HepG2 (cell line): ENCODE data around the gene N4BP2. TPM values are rescaled to one million over a fixed set of nuclear protein-coding genes. Genes with fewer than 3 reads are reported as not detected.

Source experiments
- ATM ChIP-seq: fragments of 450-650 bp; IDR thresholded peaks from 2 replicates; pipeline ENCODE4 v1.7.1; 2017; ENCODE audit warnings: mild to moderate bottlenecking, borderline replicate concordance
- DPF2 ChIP-seq: sonication (generic); formaldehyde crosslinking; IDR thresholded peaks from 2 replicates; pipeline ENCODE4 v1.4.0; 2020; ENCODE audit warnings: mild to moderate bottlenecking, low read depth, missing genetic modification reagents, borderline replicate concordance
- ERF ChIP-seq: IDR thresholded peaks from 2 replicates; pipeline ENCODE4 v1.6.1; 2018; ENCODE audit warnings: missing biosample characterization, missing genetic modification reagents
- FOXP1 ChIP-seq, 2 experiments: fragments of 450-650 bp in 1 of 2; IDR thresholded peaks; 2 replicates each; pipeline ENCODE4 v1.6.1; 2017 to 2018; ENCODE audit warnings: antibody characterized with exemption in 1 of 2
- HHEX ChIP-seq: IDR thresholded peaks from 2 replicates; pipeline ENCODE4 v1.6.1; 2016; ENCODE audit warnings: control low read depth
- HOXA3 ChIP-seq: sonication (generic); formaldehyde crosslinking; IDR thresholded peaks from 2 replicates; pipeline ENCODE4 v1.5.0; 2020; ENCODE audit warnings: missing genetic modification reagents
- MZF1 ChIP-seq: sonication (generic); formaldehyde crosslinking; IDR thresholded peaks from 2 replicates; pipeline ENCODE4 v1.8.1; 2023; ENCODE audit warnings: mild to moderate bottlenecking, missing genetic modification reagents, borderline replicate concordance
- NFATC3 ChIP-seq: sonication (generic); formaldehyde crosslinking; IDR thresholded peaks from 2 replicates; pipeline ENCODE4 v1.5.1; 2020; ENCODE audit warnings: mild to moderate bottlenecking, missing genetic modification reagents
- REPIN1 ChIP-seq: sonication (generic); formaldehyde crosslinking; IDR thresholded peaks from 2 replicates; pipeline ENCODE4 v1.8.0; 2022; ENCODE audit warnings: missing genetic modification reagents, low read depth, mild to moderate bottlenecking, borderline replicate concordance
- ZNF441 ChIP-seq: sonication (generic); formaldehyde crosslinking; IDR thresholded peaks from 2 replicates; pipeline ENCODE4 v1.7.0; 2021; ENCODE audit warnings: missing genetic modification reagents, borderline replicate concordance
- polyA plus RNA-seq, 8 experiments: library from polyadenylated mRNA; depleted of rRNA in 3 of 8; stranded (reverse) in 7 of 8; unstranded in 1 of 8; fragments of >200 nt; fragmentation: Illumina TruSeq in 4 of 8; extraction: Trizol in 4 of 8; gene quantifications; 2 replicates each; pipeline versions ENCODE4 v1.2.1 to v1.2.3, GENCODE V29; 2011 to 2016; ENCODE audit warnings: low read depth in 4 of 8, missing spikeins in 1 of 8, mixed read lengths in 1 of 8; ENCODE audit not compliant: insufficient read depth in 1 of 8
- total RNA-seq, 5 experiments: library from RNA; depleted of rRNA; stranded (reverse); fragments of >200 nt; fragmentation: Illumina TruSeq; extraction: Trizol; gene quantifications; 2 replicates each; pipeline ENCODE4 v1.2.3, GENCODE V29; 2016; ENCODE audit warnings: low read depth in 1 of 5
- TF ChIP-seq, protein P1 (sequence below): sonication (generic); formaldehyde crosslinking; IDR thresholded peaks from 2 replicates; pipeline ENCODE4 v1.8.0; 2022; ENCODE audit warnings: mild to moderate bottlenecking, missing genetic modification reagents
- TF ChIP-seq, protein P2 (sequence below): sonication (generic); IDR thresholded peaks from 2 replicates; pipeline ENCODE4 v1.6.1; 2016; ENCODE audit warnings: low read depth, borderline replicate concordance
- TF ChIP-seq, protein P3 (sequence below): IDR thresholded peaks from 2 replicates; pipeline ENCODE4 v1.6.1; 2012; ENCODE audit warnings: inconsistent platforms
- TF ChIP-seq, protein P4 (sequence below): sonication (generic); formaldehyde crosslinking; IDR thresholded peaks from 2 replicates; pipeline ENCODE4 v1.4.0; 2020; ENCODE audit warnings: missing genetic modification reagents
- TF ChIP-seq, protein P5 (sequence below): sonication (generic); formaldehyde crosslinking; IDR thresholded peaks from 2 replicates; pipeline ENCODE4 v1.4.0; 2020; ENCODE audit warnings: missing genetic modification reagents
- TF ChIP-seq, protein P6 (sequence below): sonication (generic); formaldehyde crosslinking; conservative IDR thresholded peaks from 2 replicates; pipeline ENCODE4 v1.4.0; 2020; ENCODE audit warnings: mild to moderate bottlenecking, missing genetic modification reagents, moderate library complexity

The N4BP2 gene
- total and polyA plus RNA-seq, 2 of the 13 experiments (the other 11 are each of a cell fraction or from before 2014, with no cell fraction given) = 5.6 to 12.9 TPM

DNA sequence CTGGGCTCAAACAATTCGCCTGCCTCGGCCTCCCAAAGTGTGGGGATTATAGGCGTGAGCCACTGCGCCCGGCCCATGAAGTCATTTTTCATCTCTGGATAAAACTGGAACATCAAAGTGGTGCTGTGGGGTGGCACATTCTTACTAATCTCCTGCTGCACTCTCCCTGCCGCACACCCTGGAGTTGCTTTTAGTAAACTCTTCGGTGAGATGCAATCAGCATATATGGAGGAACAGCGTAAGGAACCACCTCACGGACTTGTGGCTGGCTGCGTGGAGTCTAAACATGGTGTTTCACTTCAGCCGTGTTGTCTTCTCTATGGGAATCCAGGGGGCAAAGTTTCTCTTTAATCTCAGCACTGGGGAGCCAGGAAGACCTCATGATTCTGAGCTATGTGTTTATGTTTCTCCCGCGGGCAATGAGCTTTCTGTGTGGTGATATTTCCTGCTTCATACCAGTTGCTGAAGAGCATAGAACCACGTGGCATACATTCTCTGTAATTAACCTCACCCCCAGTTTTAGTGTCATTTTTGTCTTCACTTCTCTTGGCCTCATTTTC is 138.0 kb downstream of the N4BP2 start (continued):
- TF ChIP-seq NFATC3 (CRISPR knock-in tag) = no peak
- TF ChIP-seq, protein P1, sequence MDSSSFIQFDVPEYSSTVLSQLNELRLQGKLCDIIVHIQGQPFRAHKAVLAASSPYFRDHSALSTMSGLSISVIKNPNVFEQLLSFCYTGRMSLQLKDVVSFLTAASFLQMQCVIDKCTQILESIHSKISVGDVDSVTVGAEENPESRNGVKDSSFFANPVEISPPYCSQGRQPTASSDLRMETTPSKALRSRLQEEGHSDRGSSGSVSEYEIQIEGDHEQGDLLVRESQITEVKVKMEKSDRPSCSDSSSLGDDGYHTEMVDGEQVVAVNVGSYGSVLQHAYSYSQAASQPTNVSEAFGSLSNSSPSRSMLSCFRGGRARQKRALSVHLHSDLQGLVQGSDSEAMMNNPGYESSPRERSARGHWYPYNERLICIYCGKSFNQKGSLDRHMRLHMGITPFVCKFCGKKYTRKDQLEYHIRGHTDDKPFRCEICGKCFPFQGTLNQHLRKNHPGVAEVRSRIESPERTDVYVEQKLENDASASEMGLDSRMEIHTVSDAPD (CRISPR knock-in tag) = no peak
- TF ChIP-seq HOXA3 (CRISPR knock-in tag) = peak; percentile 39; the same call in 1 of the 2 replicates
- TF ChIP-seq, protein P2, sequence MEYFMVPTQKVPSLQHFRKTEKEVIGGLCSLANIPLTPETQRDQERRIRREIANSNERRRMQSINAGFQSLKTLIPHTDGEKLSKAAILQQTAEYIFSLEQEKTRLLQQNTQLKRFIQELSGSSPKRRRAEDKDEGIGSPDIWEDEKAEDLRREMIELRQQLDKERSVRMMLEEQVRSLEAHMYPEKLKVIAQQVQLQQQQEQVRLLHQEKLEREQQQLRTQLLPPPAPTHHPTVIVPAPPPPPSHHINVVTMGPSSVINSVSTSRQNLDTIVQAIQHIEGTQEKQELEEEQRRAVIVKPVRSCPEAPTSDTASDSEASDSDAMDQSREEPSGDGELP = no peak
- no peak for TF ChIP-seq ATM
- TF ChIP-seq, protein P3, sequence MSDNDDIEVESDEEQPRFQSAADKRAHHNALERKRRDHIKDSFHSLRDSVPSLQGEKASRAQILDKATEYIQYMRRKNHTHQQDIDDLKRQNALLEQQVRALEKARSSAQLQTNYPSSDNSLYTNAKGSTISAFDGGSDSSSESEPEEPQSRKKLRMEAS = peak; percentile 70; the same call in 1 of the 2 replicates
- TF ChIP-seq, protein P4, sequence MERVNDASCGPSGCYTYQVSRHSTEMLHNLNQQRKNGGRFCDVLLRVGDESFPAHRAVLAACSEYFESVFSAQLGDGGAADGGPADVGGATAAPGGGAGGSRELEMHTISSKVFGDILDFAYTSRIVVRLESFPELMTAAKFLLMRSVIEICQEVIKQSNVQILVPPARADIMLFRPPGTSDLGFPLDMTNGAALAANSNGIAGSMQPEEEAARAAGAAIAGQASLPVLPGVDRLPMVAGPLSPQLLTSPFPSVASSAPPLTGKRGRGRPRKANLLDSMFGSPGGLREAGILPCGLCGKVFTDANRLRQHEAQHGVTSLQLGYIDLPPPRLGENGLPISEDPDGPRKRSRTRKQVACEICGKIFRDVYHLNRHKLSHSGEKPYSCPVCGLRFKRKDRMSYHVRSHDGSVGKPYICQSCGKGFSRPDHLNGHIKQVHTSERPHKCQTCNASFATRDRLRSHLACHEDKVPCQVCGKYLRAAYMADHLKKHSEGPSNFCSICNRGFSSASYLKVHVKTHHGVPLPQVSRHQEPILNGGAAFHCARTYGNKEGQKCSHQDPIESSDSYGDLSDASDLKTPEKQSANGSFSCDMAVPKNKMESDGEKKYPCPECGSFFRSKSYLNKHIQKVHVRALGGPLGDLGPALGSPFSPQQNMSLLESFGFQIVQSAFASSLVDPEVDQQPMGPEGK = no peak
- TF ChIP-seq HHEX (CRISPR knock-in tag) = no peak
- no peak for TF ChIP-seq DPF2 (CRISPR knock-in tag)
- TF ChIP-seq FOXP1 (IDR thresholded peaks at IDR 0.05) = no peak
- 0 out of 2 replicates have a peak, but pooled peaks have one; percentile 14 for TF ChIP-seq FOXP1 (CRISPR knock-in tag; IDR thresholded peaks at IDR 0.05)
- TF ChIP-seq, protein P5, sequence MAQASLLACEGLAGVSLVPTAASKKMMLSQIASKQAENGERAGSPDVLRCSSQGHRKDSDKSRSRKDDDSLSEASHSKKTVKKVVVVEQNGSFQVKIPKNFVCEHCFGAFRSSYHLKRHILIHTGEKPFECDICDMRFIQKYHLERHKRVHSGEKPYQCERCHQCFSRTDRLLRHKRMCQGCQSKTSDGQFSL (CRISPR knock-in tag) = no peak
- TF ChIP-seq REPIN1 (CRISPR knock-in tag) = no peak
- TF ChIP-seq, protein P6, sequence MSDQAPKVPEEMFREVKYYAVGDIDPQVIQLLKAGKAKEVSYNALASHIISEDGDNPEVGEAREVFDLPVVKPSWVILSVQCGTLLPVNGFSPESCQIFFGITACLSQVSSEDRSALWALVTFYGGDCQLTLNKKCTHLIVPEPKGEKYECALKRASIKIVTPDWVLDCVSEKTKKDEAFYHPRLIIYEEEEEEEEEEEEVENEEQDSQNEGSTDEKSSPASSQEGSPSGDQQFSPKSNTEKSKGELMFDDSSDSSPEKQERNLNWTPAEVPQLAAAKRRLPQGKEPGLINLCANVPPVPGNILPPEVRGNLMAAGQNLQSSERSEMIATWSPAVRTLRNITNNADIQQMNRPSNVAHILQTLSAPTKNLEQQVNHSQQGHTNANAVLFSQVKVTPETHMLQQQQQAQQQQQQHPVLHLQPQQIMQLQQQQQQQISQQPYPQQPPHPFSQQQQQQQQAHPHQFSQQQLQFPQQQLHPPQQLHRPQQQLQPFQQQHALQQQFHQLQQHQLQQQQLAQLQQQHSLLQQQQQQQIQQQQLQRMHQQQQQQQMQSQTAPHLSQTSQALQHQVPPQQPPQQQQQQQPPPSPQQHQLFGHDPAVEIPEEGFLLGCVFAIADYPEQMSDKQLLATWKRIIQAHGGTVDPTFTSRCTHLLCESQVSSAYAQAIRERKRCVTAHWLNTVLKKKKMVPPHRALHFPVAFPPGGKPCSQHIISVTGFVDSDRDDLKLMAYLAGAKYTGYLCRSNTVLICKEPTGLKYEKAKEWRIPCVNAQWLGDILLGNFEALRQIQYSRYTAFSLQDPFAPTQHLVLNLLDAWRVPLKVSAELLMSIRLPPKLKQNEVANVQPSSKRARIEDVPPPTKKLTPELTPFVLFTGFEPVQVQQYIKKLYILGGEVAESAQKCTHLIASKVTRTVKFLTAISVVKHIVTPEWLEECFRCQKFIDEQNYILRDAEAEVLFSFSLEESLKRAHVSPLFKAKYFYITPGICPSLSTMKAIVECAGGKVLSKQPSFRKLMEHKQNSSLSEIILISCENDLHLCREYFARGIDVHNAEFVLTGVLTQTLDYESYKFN (CRISPR knock-in tag) = 0 out of 2 replicates have a peak, but pooled peaks have one; percentile 35
- no peak for TF ChIP-seq ZNF441
- TF ChIP-seq MZF1 (CRISPR knock-in tag) = no peak
- TF ChIP-seq ERF (CRISPR knock-in tag) = no peak
